GM19240 (cell line): ENCODE data around the gene RNU6-9.

ENCODE experiments used
- DNase-seq: peaks from one replicate; pipeline ENCODE4 v3.0.0; 2011; ENCODE audit warnings: low spot score; ENCODE audit not compliant: insufficient read length

The RNU6-9 gene

GRCh38 chr19:932648-933552, 39.6 kb downstream of the RNU6-9 start:
- peak; percentile 52 for DNase-seq

GRCh38 chr19:933553-933882, 40.2 kb downstream of the RNU6-9 start:
- no peak for DNase-seq

- DNase-seq = no peak
These were observed 41.0 kb downstream of the RNU6-9 start for GRCh38 chr19:934197-934840.

GRCh38 chr19:934865-935479, 41.7 kb downstream of the RNU6-9 start:
- no peak for DNase-seq

GRCh38 chr19:936175-936546, 42.9 kb downstream of the RNU6-9 start:
- no peak for DNase-seq

GRCh38 chr19:937259-937694, 44.0 kb downstream of the RNU6-9 start:
- no peak for DNase-seq

GRCh38 chr19:938233-938923, 45.1 kb downstream of the RNU6-9 start:
- DNase-seq = no peak

GRCh38 chr19:939439-939838, 46.2 kb downstream of the RNU6-9 start:
- DNase-seq = no peak

GRCh38 chr19:939922-940321, 46.6 kb downstream of the RNU6-9 start:
- DNase-seq = no peak

GRCh38 chr19:940591-941291, 47.5 kb downstream of the RNU6-9 start:
- DNase-seq = no peak

GRCh38 chr19:941292-942132, 48.2 kb downstream of the RNU6-9 start:
- DNase-seq = no peak

- no peak for DNase-seq
These were observed 48.9 kb downstream of the RNU6-9 start for GRCh38 chr19:942133-942645.
